ENCODE measurements around the gene FEN1. TPM values are rescaled to one million over a fixed set of nuclear protein-coding genes. Genes with fewer than 3 reads are reported as not detected.

The FEN1 gene
- total and polyA plus RNA-seq, 2 of the 8 experiments (the other 6 are each of a cell fraction or from before 2014, with no cell fraction given): 52.6 to 86.1 TPM

DNA sequence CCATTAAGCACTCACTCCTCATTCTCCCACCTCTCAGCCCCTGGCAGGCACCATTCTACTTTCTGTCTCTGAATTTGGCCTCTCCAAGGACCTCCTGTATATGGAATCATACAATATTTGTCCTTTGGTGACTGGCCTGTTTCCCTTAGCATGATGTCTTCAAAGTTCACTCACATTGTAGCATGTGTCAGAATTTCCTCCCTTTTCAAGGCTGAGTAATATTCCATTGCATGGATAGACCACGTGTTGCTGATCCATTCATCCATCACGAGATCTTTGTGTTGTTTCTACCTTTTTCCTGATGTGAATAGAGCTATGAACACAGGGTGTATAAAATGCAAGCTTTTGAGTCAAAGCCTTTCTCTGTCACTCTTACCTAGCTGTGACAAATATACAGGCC, 47.0 kb downstream of the FEN1 start:
- DNase-seq (ENCODE audit: low read depth in 1 of 2, low spot score in 2 of 2) (no peak), FAIRE-seq (no peak)
- no peak overlapping the region for H3K18ac ChIP-seq (ENCODE audit: extremely low read depth, low read length)
- no peak overlapping the region for H2AK5ac ChIP-seq (ENCODE audit: low read depth, low read length)
- H2AFZ ChIP-seq (ENCODE audit: low read length): no peak overlapping the region
- no peak overlapping the region for H3K4me3 ChIP-seq (ENCODE audit: extremely low read depth in 1 of 4, insufficient read depth in 2 of 4, low read depth in 3 of 4, low read length in 4 of 4)
- no peaks in the 10 kb centered on the region for H3K9me3 ChIP-seq (ENCODE audit: insufficient read depth in 2 of 2, low read depth in 1 of 2, low read length in 1 of 2)
- CTCF ChIA-PET (ENCODE audit: partially characterized antibody): no interaction called here
- no peak overlapping the region for H3K56ac ChIP-seq (replicated peaks; ENCODE audit: insufficient read length, low read depth, low read length)
- no peak overlapping the region for H3K4ac ChIP-seq (replicated peaks; ENCODE audit: insufficient read length, low read depth, low read length)
- no peaks in the 10 kb centered on the region; a peak in 1 of 7 replicates for H3K27me3 ChIP-seq (replicated peaks in 1 of 4; ENCODE audit: control insufficient read depth in 3 of 4, extremely low read depth in 1 of 4, insufficient read depth in 3 of 4, low read length in 3 of 4)
- no peak overlapping the region for H3K14ac ChIP-seq (ENCODE audit: insufficient read length)
- no peak overlapping the region for H3K9ac ChIP-seq (replicated peaks in 1 of 4; ENCODE audit: extremely low read depth in 1 of 4, low read depth in 3 of 4, low read length in 3 of 4)
- TF ChIP-seq SUZ12 (IDR thresholded peaks at IDR 0.05; ENCODE audit: low read length): no peak
- H3K79me2 ChIP-seq (ENCODE audit: control insufficient read depth in 1 of 2, insufficient read depth in 2 of 2, low read length in 2 of 2): peaks cover 0 to 31% of the 10 kb centered on the region in 2 experiments; a peak in 2 of 4 replicates
- no peaks in the 10 kb centered on the region for H3K23me2 ChIP-seq (ENCODE audit: low read depth, low read length)
- no peak overlapping the region for H2BK12ac ChIP-seq (ENCODE audit: low read depth, low read length)
- no peak overlapping the region for H3K4me2 ChIP-seq (ENCODE audit: insufficient read depth in 1 of 2, low read depth in 2 of 2, low read length in 2 of 2)
- H3K79me1 ChIP-seq (ENCODE audit: low read depth, low read length): peaks cover 10% of the 10 kb centered on the region; the same call in 1 of the 2 replicates
- H4K91ac ChIP-seq (replicated peaks; ENCODE audit: insufficient read length, low read length): no peak overlapping the region
- no peak overlapping the region for H3K23ac ChIP-seq (ENCODE audit: insufficient read length)
- H4K5ac ChIP-seq (ENCODE audit: insufficient read length, low read depth, low read length): no peak overlapping the region
- peaks cover 32 to 74% (median 55%) of the 10 kb centered on the region in 4 experiments for H3K36me3 ChIP-seq (ENCODE audit: control insufficient read depth in 2 of 4, insufficient read depth in 4 of 4, low read length in 3 of 4)
- peaks cover 0 to 5% (median 2%) of the 10 kb centered on the region in 4 experiments; a peak in 4 of 7 replicates for H3K4me1 ChIP-seq (replicated peaks in 1 of 4; ENCODE audit: control insufficient read depth in 3 of 4, insufficient read depth in 4 of 4, low read length in 3 of 4)
- H2BK120ac ChIP-seq (replicated peaks; ENCODE audit: low read depth, low read length): no peak overlapping the region
- POLR2A ChIA-PET (ENCODE audit: partially characterized antibody): interaction anchor here (2.0 to 3.0 kb wide), 2 partner anchors 11 to 47 kb away, joined by 5 to 16 read pairs; partner anchors contain the start of genes FADS2, FEN1 and TMEM258
- no peak overlapping the region for H4K8ac ChIP-seq (ENCODE audit: extremely low read depth, insufficient read depth, low read length)
- H2BK15ac ChIP-seq (ENCODE audit: low read length): no peak overlapping the region
- H3K27ac ChIP-seq (ENCODE audit: low read depth, low read length): no peak overlapping the region
- no peak overlapping the region for H2BK5ac ChIP-seq (ENCODE audit: low read depth, low read length)
- H4K20me1 ChIP-seq (replicated peaks in 1 of 2; ENCODE audit: control insufficient read depth in 1 of 2, insufficient read depth in 2 of 2, low read length in 2 of 2): peaks cover 7 to 21% of the 10 kb centered on the region in 2 experiments
- WGBS, 2 experiments (ENCODE audit: extremely low coverage in 1 of 2, insufficient coverage in 1 of 2, insufficient read length in 1 of 2, insufficient replicate concordance in 2 of 2, low coverage in 1 of 2, low lambda C conversion rate in 2 of 2, missing lambda C conversion rate in 1 of 2): 90% methylated on average over 2 of the region's 2 CpGs; no CpG with 5 or more reads in 1 of the 2 experiments
- no peak overlapping the region for H2BK20ac ChIP-seq (ENCODE audit: low read length)
